ENCODE measurements around the gene CHD9. TPM values are rescaled to one million over a fixed set of nuclear protein-coding genes. Genes with fewer than 3 reads are reported as not detected.

CHD9 gene
- total RNA-seq, 1 experiment from 2014 or later, result 26.3 TPM

- BruUV-seq (replicated peaks), result no TSS peak
- no peak overlapping the region for H3K4me2 ChIP-seq
- no peaks in the 10 kb centered on the region for H3K4me1 ChIP-seq (replicated peaks; ENCODE audit: insufficient read depth)
- no peaks in the 10 kb centered on the region for H4K20me1 ChIP-seq (ENCODE audit: insufficient read depth)
- H2AFZ ChIP-seq, result no peak overlapping the region
- no peak overlapping the region for H3K4me3 ChIP-seq
- no peaks in the 10 kb centered on the region for H3K9me2 ChIP-seq (ENCODE audit: insufficient read depth)
- H3K27me3 ChIP-seq (ENCODE audit: insufficient read depth, low read depth), result no peaks in the 10 kb centered on the region
- CTCF ChIA-PET, result no interaction called here
- H3F3A ChIP-seq (ENCODE audit: insufficient read depth, low read depth), result no peaks in the 10 kb centered on the region
- H3K27ac ChIP-seq, result no peak overlapping the region
- H3K9me3 ChIP-seq (ENCODE audit: insufficient read depth, low read depth), result no peaks in the 10 kb centered on the region
- no peaks in the 10 kb centered on the region for H3K79me2 ChIP-seq (ENCODE audit: low read depth)
- no peak for DNase-seq
- H3K36me3 ChIP-seq (ENCODE audit: low read depth), result peaks cover 9% of the 10 kb centered on the region; the same call in 1 of the 2 replicates
- intact Hi-C loops (cut with micrococcal nuclease; ENCODE audit: unreplicated experiment), result no loop called here
- TF ChIP-seq EZH2 (IDR thresholded peaks at IDR 0.05; ENCODE audit: low read depth) (no peak), CTCF (conservative IDR thresholded peaks at IDR 0.05) (no peak)
- POLR2A ChIA-PET (ENCODE audit: unreplicated experiment), result no interaction called here
These were observed 249.5 kb downstream of the CHD9 start for GRCh38 chr16:53304334-53304733.

DNA sequence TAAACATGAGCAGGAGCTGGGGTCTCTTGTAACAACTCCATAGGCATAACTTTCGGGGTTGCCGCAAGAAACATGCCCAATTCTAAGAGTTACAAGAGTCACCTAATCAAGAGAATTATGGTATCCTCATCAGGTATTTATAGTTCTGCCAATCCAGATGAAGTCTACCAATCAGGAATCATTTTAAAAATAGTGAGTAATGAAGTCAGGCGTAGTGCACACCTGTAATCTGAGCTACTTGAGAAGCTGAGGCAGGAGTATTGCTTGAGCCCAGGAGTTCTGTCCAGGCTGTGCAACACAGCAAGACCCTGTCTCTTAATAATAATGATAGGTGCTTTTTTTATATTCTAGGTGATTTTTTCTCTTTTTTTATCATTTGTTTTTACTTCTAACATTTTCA, 251.0 kb downstream of the CHD9 start:
- Histone ChIP-seq H3K36me3 (ENCODE audit: low read depth) (peaks cover 9% of the 10 kb centered on the region; the same call in 1 of the 2 replicates), H3K79me2 (ENCODE audit: low read depth) (no peaks in the 10 kb centered on the region), H3K27ac (no peak overlapping the region), H3K4me1 (replicated peaks; ENCODE audit: insufficient read depth) (no peaks in the 10 kb centered on the region), H3K9me3 (ENCODE audit: insufficient read depth, low read depth) (no peaks in the 10 kb centered on the region), H3K4me3 (no peak overlapping the region), H3K9me2 (ENCODE audit: insufficient read depth) (no peaks in the 10 kb centered on the region), H3K27me3 (ENCODE audit: insufficient read depth, low read depth) (no peaks in the 10 kb centered on the region), H2AFZ (no peak overlapping the region), H4K20me1 (ENCODE audit: insufficient read depth) (no peaks in the 10 kb centered on the region), H3F3A (ENCODE audit: insufficient read depth, low read depth) (no peaks in the 10 kb centered on the region), H3K4me2 (no peak overlapping the region)
- no peak for TF ChIP-seq CTCF (conservative IDR thresholded peaks at IDR 0.05)
- no peak for TF ChIP-seq EZH2 (IDR thresholded peaks at IDR 0.05; ENCODE audit: low read depth)
- intact Hi-C loops (cut with micrococcal nuclease; ENCODE audit: unreplicated experiment), result no loop called here
- POLR2A ChIA-PET (ENCODE audit: unreplicated experiment), result no interaction called here
- BruUV-seq (replicated peaks), result no TSS peak
- CTCF ChIA-PET, result no interaction called here
- DNase-seq, result no peak

GRCh38 chr16:53309457-53309856, 254.7 kb downstream of the CHD9 start:
- DNase-seq, result no peak
- H3K4me3 ChIP-seq, result no peak overlapping the region
- H4K20me1 ChIP-seq (ENCODE audit: insufficient read depth), result no peaks in the 10 kb centered on the region
- no peaks in the 10 kb centered on the region for H3K79me2 ChIP-seq (ENCODE audit: low read depth)
- ChIA-PET CTCF (no interaction called here), POLR2A (ENCODE audit: unreplicated experiment) (no interaction called here)
- H3K9me2 ChIP-seq (ENCODE audit: insufficient read depth), result no peaks in the 10 kb centered on the region
- no peaks in the 10 kb centered on the region for H3K9me3 ChIP-seq (ENCODE audit: insufficient read depth, low read depth)
- H3K27ac ChIP-seq, result no peak overlapping the region
- no peaks in the 10 kb centered on the region for H3K4me1 ChIP-seq (replicated peaks; ENCODE audit: insufficient read depth)
- no TSS peak for BruUV-seq (replicated peaks)
- no peak overlapping the region for H2AFZ ChIP-seq
- no peaks in the 10 kb centered on the region for H3K27me3 ChIP-seq (ENCODE audit: insufficient read depth, low read depth)
- H3K4me2 ChIP-seq, result no peak overlapping the region
- intact Hi-C loops (cut with micrococcal nuclease; ENCODE audit: unreplicated experiment), result no loop called here
- 0 out of 2 replicates have a peak, but pooled peaks cover 4% of the 10 kb centered on the region for H3K36me3 ChIP-seq (ENCODE audit: low read depth)
- TF ChIP-seq CTCF (conservative IDR thresholded peaks at IDR 0.05), result no peak
- TF ChIP-seq EZH2 (IDR thresholded peaks at IDR 0.05; ENCODE audit: low read depth), result no peak
- H3F3A ChIP-seq (ENCODE audit: insufficient read depth, low read depth), result no peaks in the 10 kb centered on the region

All from PC-9 (cell line).